Urinary bladder (tissue), 4 donors: ENCODE results near the gene CERT1. TPM values are rescaled to one million over a fixed set of nuclear protein-coding genes. Genes with fewer than 3 reads are reported as not detected.
"Not testable (repeated sequence)": the region's sequence is repeated elsewhere in the genome, so short reads cannot be mapped to it uniquely, and the experiment has no call there.

Source experiments
- DNase-seq: peaks from one replicate; pipeline ENCODE4 v3.0.0-alpha.2; 2015; ENCODE audit errors: extremely low spot score
- H3K27ac ChIP-seq: one replicate; pipeline ENCODE4 v1.5.1; 2013; ENCODE audit warnings: low read depth, mild to moderate bottlenecking, moderate library complexity
- H3K36me3 ChIP-seq: one replicate; pipeline ENCODE4 v1.6.1; 2013; ENCODE audit warnings: mild to moderate bottlenecking, moderate library complexity; ENCODE audit not compliant: insufficient read depth
- H3K4me1 ChIP-seq: one replicate; pipeline ENCODE4 v1.6.1; 2013; ENCODE audit warnings: mild to moderate bottlenecking, moderate library complexity; ENCODE audit not compliant: insufficient read depth
- H3K4me3 ChIP-seq: one replicate; pipeline ENCODE4 v1.5.1; 2013; ENCODE audit warnings: low read depth, low read length
- WGBS: extraction: QIAGEN DNeasy Blood & Tissue Kit; methylation state at CpG from one replicate; pipeline ENCODE4 v1.1.7; 2013; 5-methylcytosine and 5-hydroxymethylcytosine counted together
- polyA plus RNA-seq: library from polyadenylated mRNA; stranded (reverse); fragments of 200-250 nt; gene quantifications from one replicate; pipeline ENCODE4 v1.2.3, GENCODE V29; 2013
- total RNA-seq: library from RNA; depleted of rRNA; stranded (reverse); fragments of >200 nt; gene quantifications from one replicate; pipeline ENCODE4 v1.2.3, GENCODE V29; 2014
- donor health status: healthy with polysubstance abuse.
- donor health status: healthy.

The CERT1 gene, protein sequence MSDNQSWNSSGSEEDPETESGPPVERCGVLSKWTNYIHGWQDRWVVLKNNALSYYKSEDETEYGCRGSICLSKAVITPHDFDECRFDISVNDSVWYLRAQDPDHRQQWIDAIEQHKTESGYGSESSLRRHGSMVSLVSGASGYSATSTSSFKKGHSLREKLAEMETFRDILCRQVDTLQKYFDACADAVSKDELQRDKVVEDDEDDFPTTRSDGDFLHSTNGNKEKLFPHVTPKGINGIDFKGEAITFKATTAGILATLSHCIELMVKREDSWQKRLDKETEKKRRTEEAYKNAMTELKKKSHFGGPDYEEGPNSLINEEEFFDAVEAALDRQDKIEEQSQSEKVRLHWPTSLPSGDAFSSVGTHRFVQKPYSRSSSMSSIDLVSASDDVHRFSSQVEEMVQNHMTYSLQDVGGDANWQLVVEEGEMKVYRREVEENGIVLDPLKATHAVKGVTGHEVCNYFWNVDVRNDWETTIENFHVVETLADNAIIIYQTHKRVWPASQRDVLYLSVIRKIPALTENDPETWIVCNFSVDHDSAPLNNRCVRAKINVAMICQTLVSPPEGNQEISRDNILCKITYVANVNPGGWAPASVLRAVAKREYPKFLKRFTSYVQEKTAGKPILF
- total RNA-seq, result 94.1 TPM
- 32.5 TPM for polyA plus RNA-seq

- Histone ChIP-seq H3K4me1 (no peaks in the 10 kb centered on the region), H3K36me3 (no peaks in the 10 kb centered on the region), H3K27ac (peak within 1 kb of the TSS; percentile 98), H3K4me3 (peak within 1 kb of the TSS; percentile 76)
- WGBS, result under 1% methylated on average over 71 of the region's 71 CpGs
- peak; percentile 98 for DNase-seq
Measured at GRCh38 chr5:75511435-75512382, at the start of gene CERT1, which contains the start of gene POLK. Gene CERT1, minus strand, starts transcription at chr5:75511629. Its CDS starts 422 bp downstream, at chr5:75511207. Gene POLK, plus strand, starts transcription at chr5:75511891.

- not testable (repeated sequence) for H3K27ac ChIP-seq, DNase-seq, H3K4me3 ChIP-seq, H3K4me1 ChIP-seq, H3K36me3 ChIP-seq
- WGBS, result 97% methylated on average over 1 of the region's 1 CpG
Measured at GRCh38 chr5:75560655-75561054, 49.2 kb upstream of the CERT1 start.

GRCh38 chr5:75558981-75559632 is 47.7 kb upstream of the CERT1 start:
- H3K4me3 ChIP-seq, result no peak overlapping the region
- H3K36me3 ChIP-seq, result peaks cover 3% of the 10 kb centered on the region
- no peak for DNase-seq
- H3K27ac ChIP-seq, result no peak overlapping the region
- H3K4me1 ChIP-seq, result no peaks in the 10 kb centered on the region
- WGBS, result 40% methylated on average over 4 of the region's 4 CpGs

DNA sequence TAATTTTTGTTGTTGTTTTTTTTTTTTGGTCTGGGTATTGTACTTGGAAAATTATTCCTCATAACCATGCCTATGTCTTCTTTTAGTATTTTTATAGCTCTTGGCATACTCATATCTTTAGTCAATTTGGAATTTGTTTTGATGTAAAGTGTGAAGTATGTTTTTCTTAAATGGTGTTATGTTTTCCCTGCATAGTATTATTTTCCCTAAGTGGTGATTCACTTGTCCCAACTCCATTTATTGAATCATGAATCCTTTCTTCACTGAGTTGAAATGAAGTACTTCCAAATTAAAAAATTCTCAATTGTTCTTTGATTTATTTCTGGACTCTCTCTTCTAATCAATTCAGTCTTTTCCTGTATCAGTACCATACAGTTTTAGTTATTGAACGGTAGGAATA is 46.8 kb upstream of the CERT1 start:
- H3K4me1 ChIP-seq, result no peaks in the 10 kb centered on the region
- WGBS, result 91% methylated on average over 1 of the region's 1 CpG
- DNase-seq, result no peak
- H3K36me3 ChIP-seq, result peaks cover 3% of the 10 kb centered on the region
- H3K27ac ChIP-seq, result no peak overlapping the region
- H3K4me3 ChIP-seq, result no peak overlapping the region

GRCh38 chr5:75553358-75553757 is 41.9 kb upstream of the CERT1 start:
- Histone ChIP-seq H3K4me3 (no peak overlapping the region), H3K4me1 (no peaks in the 10 kb centered on the region), H3K27ac (no peak overlapping the region), H3K36me3 (peaks cover 3% of the 10 kb centered on the region)
- 90% methylated on average over 1 of the region's 1 CpG for WGBS
- no peak for DNase-seq

DNA sequence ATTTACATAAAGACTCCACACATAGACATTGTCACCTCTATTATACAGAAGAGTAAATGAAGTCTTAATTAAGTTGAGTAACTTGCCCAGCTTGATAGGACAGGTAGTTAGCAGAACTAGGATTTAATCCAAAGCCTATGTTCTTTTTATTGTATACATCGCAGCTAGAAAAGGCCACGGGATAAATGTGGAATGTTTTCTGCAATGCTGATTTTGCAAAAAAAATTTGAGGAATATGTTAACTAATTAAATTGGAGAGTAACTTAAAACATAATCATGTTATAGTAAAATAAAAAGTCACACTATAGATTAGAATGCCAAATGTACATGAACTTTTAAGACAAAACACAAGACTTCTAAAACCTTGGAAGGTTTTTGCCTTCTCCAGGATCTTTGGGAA is 41.3 kb upstream of the CERT1 start:
- Histone ChIP-seq H3K27ac (no peak overlapping the region), H3K36me3 (peaks cover 2% of the 10 kb centered on the region), H3K4me1 (no peaks in the 10 kb centered on the region), H3K4me3 (no peak overlapping the region)
- WGBS, result 95% methylated on average over 2 of the region's 2 CpGs
- DNase-seq, result no peak

DNA sequence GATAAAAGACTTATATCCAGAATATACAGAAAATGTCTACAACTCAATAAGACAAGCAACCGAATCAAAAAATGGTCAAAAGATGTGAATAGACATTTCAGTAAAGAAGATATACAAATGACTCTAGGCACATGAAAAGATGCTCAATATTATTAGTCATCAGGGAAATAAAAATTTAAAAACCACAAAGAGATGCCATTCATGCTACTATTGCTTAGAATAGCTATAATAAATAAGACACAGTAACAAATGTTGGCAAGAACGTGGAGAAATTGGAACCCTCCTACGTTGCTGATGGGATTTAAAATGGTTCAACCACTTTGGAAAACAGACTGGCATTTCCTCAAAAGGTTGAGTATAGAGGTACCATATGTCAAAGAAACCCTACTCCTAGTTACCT is 40.0 kb upstream of the CERT1 start:
- H3K36me3 ChIP-seq, result no peaks in the 10 kb centered on the region
- H3K27ac ChIP-seq, result no peak overlapping the region
- H3K4me3 ChIP-seq, result no peak overlapping the region
- no peak for DNase-seq
- H3K4me1 ChIP-seq, result no peaks in the 10 kb centered on the region
- 91% methylated on average over 3 of the region's 3 CpGs for whole genome bisulfite sequencing

DNA sequence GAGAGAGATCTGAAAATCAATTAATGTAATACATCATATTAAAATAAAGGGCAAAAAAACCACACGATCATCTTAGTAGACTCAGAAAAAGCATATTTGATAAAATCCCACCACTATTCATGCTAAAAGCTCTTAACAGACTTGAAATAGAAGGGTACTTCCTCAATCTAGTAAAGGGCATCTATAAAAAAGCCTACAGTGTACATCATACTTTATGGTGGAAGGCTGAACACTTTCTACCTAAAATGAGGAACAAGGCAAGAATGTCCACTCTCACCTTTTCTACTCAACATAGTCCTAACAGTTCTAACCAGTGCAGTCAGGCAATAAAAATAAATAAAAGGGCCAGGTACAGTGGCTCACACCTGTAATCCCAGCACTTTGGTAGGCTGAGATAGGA is 39.2 kb upstream of the CERT1 start:
- 98% methylated on average over 1 of the region's 1 CpG for WGBS
- Histone ChIP-seq H3K36me3 (no peaks in the 10 kb centered on the region), H3K4me3 (no peak overlapping the region), H3K4me1 (no peaks in the 10 kb centered on the region), H3K27ac (no peak overlapping the region)
- no peak for DNase-seq

DNA sequence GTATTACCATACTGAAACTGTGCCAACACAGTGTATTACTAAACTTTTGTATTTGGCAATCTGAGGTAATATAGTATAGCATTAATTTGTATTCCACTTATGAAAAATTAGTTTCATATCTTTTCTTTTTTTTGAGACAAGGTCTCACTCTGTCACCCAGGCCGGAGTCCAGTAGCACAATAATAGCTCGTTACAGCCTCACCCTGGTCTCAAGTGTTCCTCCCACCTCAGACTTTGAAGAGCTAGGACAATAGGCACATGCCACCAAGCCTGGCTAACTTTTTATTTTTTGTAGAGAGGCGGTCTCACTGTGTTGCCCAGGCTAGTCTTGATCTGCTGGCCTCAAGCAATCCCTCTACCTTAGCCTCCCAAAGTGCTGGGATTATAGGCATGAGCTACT is 36.4 kb upstream of the CERT1 start:
- Histone ChIP-seq H3K4me1 (no peaks in the 10 kb centered on the region), H3K27ac (no peak overlapping the region), H3K4me3 (no peak overlapping the region), H3K36me3 (no peaks in the 10 kb centered on the region)
- DNase-seq, result no peak
- 94% methylated on average over 3 of the region's 3 CpGs for WGBS

DNA sequence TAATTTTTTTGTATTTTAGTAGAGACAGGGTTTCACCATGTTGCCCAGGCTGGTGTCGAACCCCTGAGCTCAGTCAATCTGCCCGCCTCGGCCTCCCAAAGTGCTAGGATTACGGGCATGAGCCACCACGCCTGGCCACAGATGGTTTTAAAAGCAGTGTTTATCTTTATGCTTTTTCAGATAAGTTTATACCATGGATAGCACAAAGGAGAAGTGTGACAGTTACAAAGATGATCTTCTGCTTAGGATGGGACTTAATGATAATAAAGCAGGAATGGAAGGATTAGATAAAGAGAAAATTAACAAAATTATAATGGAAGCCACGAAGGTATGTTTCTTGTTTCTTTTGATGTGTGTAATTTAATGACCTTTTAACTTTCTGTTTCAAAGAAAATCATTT is 35.4 kb upstream of the CERT1 start:
- Histone ChIP-seq H3K27ac (no peak overlapping the region), H3K4me1 (no peaks in the 10 kb centered on the region), H3K36me3 (no peaks in the 10 kb centered on the region), H3K4me3 (no peak overlapping the region)
- 84% methylated on average over 6 of the region's 6 CpGs for WGBS
- DNase-seq, result no peak

DNA sequence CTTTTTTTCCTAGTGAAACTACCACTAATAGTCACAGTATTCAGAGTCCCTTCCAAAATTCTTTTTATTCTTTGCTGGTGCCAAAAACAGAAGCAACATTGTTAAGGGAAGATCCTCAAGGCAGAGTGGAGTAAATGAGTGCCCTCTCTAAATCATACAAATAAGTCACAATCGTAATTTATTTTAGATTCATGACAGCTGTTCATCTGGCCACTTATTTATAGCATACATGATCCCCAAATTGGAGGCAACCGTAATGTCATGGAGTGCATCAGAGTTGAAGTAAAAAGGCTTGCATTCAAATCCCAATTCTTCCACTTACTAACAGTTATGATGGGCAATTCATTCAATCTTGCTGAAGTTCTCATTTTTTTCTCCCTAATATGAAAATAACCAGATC is 33.7 kb upstream of the CERT1 start:
- WGBS, result 79% methylated on average over 2 of the region's 2 CpGs
- no peak overlapping the region for H3K4me3 ChIP-seq
- no peaks in the 10 kb centered on the region for H3K4me1 ChIP-seq
- no peaks in the 10 kb centered on the region for H3K36me3 ChIP-seq
- H3K27ac ChIP-seq, result no peak overlapping the region
- no peak for DNase-seq

DNA sequence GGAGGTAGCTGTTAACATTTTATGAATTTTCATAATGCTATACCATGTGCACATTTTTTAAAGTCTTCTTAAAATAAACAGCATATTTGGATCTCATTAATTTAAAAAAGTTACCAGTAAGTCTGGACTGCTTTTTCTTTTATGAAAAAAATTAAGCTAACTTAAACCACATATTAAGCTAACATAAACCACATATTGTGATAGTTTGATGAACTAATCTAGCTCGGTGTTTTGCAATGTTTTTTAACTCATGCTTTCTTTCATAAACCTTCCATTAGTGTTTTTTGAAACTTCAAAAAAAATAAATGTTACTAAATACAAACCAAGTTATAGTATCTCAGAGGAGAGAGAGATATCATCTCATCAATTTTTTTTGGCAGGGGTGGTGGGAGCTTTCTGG is 26.8 kb upstream of the CERT1 start:
- Histone ChIP-seq H3K36me3 (peaks cover 3% of the 10 kb centered on the region), H3K4me1 (no peaks in the 10 kb centered on the region), H3K4me3 (no peak overlapping the region), H3K27ac (no peak overlapping the region)
- 51% methylated on average over 1 of the region's 1 CpG for WGBS
- DNase-seq, result no peak

GRCh38 chr5:75536694-75537360 is 25.4 kb upstream of the CERT1 start:
- Histone ChIP-seq H3K27ac (no peak overlapping the region), H3K4me3 (no peak overlapping the region), H3K4me1 (no peaks in the 10 kb centered on the region), H3K36me3 (peaks cover 3% of the 10 kb centered on the region)
- no peak for DNase-seq
- 95% methylated on average over 6 of the region's 6 CpGs for WGBS
